ENCODE results near the gene LRRC4C.

Gene LRRC4C

GRCh38 chr11:41394521-41395195 is 64.8 kb downstream of the LRRC4C start:
- Histone ChIP-seq H3K79me2 (ENCODE audit: insufficient read depth, low read length) (no peaks in the 10 kb centered on the region), H3K27ac (ENCODE audit: low read depth, low read length, poor library complexity, severe bottlenecking) (no peak overlapping the region), H3K4me2 (ENCODE audit: low read length) (no peak overlapping the region), H2AFZ (ENCODE audit: low read length) (no peak overlapping the region), H3K4me3 (ENCODE audit: low read depth, low read length, poor library complexity, severe bottlenecking) (no peak overlapping the region), H3F3A (ENCODE audit: insufficient read depth, low read length) (no peaks in the 10 kb centered on the region), H3K9ac (ENCODE audit: low read length) (no peak overlapping the region), H4K20me1 (ENCODE audit: insufficient read depth, low read length) (no peaks in the 10 kb centered on the region), H3K9me3 (ENCODE audit: low read length) (no peaks in the 10 kb centered on the region), H3K36me3 (ENCODE audit: insufficient read depth, low read length) (no peaks in the 10 kb centered on the region), H3K27me3 (ENCODE audit: insufficient read depth, low read length) (no peaks in the 10 kb centered on the region), H3K4me1 (ENCODE audit: insufficient read depth, low read length, severe bottlenecking) (no peaks in the 10 kb centered on the region), H3K9me2 (ENCODE audit: low read depth, low read length) (no peaks in the 10 kb centered on the region)
- TF ChIP-seq EZH2 (IDR thresholded peaks at IDR 0.05; ENCODE audit: borderline replicate concordance, low read length) (no peak), CTCF (IDR thresholded peaks at IDR 0.05; ENCODE audit: low read length) (no peak)

GRCh38 chr11:41392596-41392995 is 66.9 kb downstream of the LRRC4C start:
- no peaks in the 10 kb centered on the region for H4K20me1 ChIP-seq (ENCODE audit: insufficient read depth, low read length)
- no peaks in the 10 kb centered on the region for H3F3A ChIP-seq (ENCODE audit: insufficient read depth, low read length)
- TF ChIP-seq CTCF (IDR thresholded peaks at IDR 0.05; ENCODE audit: low read length) (no peak), EZH2 (IDR thresholded peaks at IDR 0.05; ENCODE audit: borderline replicate concordance, low read length) (no peak)
- no peak overlapping the region for H3K9ac ChIP-seq (ENCODE audit: low read length)
- no peak overlapping the region for H2AFZ ChIP-seq (ENCODE audit: low read length)
- no peak overlapping the region for H3K4me2 ChIP-seq (ENCODE audit: low read length)
- H3K79me2 ChIP-seq (ENCODE audit: insufficient read depth, low read length): no peaks in the 10 kb centered on the region
- H3K9me2 ChIP-seq (ENCODE audit: low read depth, low read length): no peaks in the 10 kb centered on the region
- H3K27ac ChIP-seq (ENCODE audit: low read depth, low read length, poor library complexity, severe bottlenecking): no peak overlapping the region
- H3K4me3 ChIP-seq (ENCODE audit: low read depth, low read length, poor library complexity, severe bottlenecking): no peak overlapping the region
- H3K27me3 ChIP-seq (ENCODE audit: insufficient read depth, low read length): no peaks in the 10 kb centered on the region
- no peaks in the 10 kb centered on the region for H3K4me1 ChIP-seq (ENCODE audit: insufficient read depth, low read length, severe bottlenecking)
- no peaks in the 10 kb centered on the region for H3K36me3 ChIP-seq (ENCODE audit: insufficient read depth, low read length)
- no peaks in the 10 kb centered on the region for H3K9me3 ChIP-seq (ENCODE audit: low read length)

DNA sequence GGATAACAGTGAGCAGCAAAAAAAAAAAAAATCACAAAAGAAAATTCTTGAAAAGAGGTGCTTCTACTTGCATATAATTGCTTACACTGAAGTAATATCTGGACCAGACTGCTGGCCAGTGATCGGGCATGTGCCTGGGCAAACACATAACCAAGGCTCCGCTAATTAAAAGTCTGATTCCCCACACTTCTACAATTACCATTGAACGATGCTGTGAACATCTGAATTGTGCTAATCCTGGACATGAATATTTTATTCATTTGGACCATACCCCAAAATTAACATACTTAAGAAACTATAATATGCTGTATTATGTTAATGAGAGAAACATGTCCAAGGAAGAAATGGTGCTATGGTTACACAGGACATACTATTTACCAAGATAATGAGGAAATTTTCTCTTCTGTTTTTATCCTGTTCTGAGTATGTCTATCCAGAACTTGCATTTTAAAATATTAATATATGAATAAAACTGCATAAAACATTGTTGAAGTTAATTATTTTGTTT is 69.8 kb downstream of the LRRC4C start:
- H3K4me3 ChIP-seq (ENCODE audit: low read depth, low read length, poor library complexity, severe bottlenecking): no peak overlapping the region
- no peaks in the 10 kb centered on the region for H3F3A ChIP-seq (ENCODE audit: insufficient read depth, low read length)
- no peak overlapping the region for H3K4me2 ChIP-seq (ENCODE audit: low read length)
- no peak overlapping the region for H3K9ac ChIP-seq (ENCODE audit: low read length)
- no peaks in the 10 kb centered on the region for H3K36me3 ChIP-seq (ENCODE audit: insufficient read depth, low read length)
- no peak overlapping the region for H3K27ac ChIP-seq (ENCODE audit: low read depth, low read length, poor library complexity, severe bottlenecking)
- TF ChIP-seq EZH2 (IDR thresholded peaks at IDR 0.05; ENCODE audit: borderline replicate concordance, low read length) (no peak), CTCF (IDR thresholded peaks at IDR 0.05; ENCODE audit: low read length) (no peak)
- no peaks in the 10 kb centered on the region for H4K20me1 ChIP-seq (ENCODE audit: insufficient read depth, low read length)
- no peaks in the 10 kb centered on the region for H3K27me3 ChIP-seq (ENCODE audit: insufficient read depth, low read length)
- no peaks in the 10 kb centered on the region for H3K9me2 ChIP-seq (ENCODE audit: low read depth, low read length)
- no peaks in the 10 kb centered on the region for H3K79me2 ChIP-seq (ENCODE audit: insufficient read depth, low read length)
- no peaks in the 10 kb centered on the region for H3K9me3 ChIP-seq (ENCODE audit: low read length)
- H3K4me1 ChIP-seq (ENCODE audit: insufficient read depth, low read length, severe bottlenecking): no peaks in the 10 kb centered on the region
- no peak overlapping the region for H2AFZ ChIP-seq (ENCODE audit: low read length)

All from OCI-LY1 (cell line).